Dermis microvascular lymphatic vessel endothelial cell (primary cell): ENCODE measurements around the gene ZNF503. TPM values are rescaled to one million over a fixed set of nuclear protein-coding genes. Genes with fewer than 3 reads are reported as not detected.

Experiments used
- DNase-seq, 2 donors: peaks; one replicate each; pipeline versions ENCODE4 v3.0.0 to v3.0.0-alpha.2; 2010; ENCODE audit warnings: low read depth in 2 of 2
- total RNA-seq: library from RNA; depleted of rRNA; stranded (reverse); fragments of >200 nt; gene quantifications from 2 replicates; pipeline ENCODE4 v1.2.1, GENCODE V29; 2014

The ZNF503 gene
- total RNA-seq, 1 donor from 2014 or later: 0.26 TPM

DNA sequence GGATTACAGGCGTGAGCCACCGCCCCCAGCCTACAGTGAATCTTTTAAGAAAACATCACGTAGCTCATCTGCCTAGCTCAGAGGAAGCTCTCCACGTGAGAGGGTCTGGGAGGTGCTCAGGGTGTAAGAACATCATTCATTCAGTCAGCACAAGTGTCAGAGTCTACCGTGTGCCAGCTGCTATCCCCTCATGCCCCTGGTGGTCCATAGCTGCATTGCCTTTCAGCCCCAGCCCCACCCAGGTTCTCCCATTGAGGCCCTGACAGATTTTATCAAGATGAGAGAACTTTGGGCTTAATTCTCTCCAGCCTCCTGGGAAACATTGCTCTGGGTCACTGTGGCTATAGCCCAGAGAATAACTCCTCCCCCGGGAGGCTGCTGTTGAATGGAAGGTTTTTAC is 45.1 kb downstream of the ZNF503 start:
- DNase-seq: no peak

DNA sequence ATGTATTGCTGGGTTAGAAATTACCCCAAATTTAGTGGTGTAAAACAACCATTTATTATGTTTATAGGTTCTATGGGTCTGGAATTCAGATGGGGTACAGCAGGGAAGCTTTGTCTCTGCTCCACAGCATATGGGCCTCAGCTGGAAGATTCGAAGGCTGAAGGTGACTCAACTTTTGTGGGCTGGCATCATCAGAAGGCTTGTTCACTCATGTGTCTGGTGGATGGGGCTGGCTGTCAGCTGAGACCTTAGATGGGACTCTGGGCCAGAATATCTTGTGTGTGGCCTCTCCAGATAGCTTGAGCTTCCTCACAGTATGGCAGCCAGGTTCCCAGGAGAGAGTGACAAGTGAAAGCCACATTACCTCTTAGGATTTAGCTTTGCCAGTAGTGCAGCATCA is 45.9 kb downstream of the ZNF503 start:
- DNase-seq: no peak

DNA sequence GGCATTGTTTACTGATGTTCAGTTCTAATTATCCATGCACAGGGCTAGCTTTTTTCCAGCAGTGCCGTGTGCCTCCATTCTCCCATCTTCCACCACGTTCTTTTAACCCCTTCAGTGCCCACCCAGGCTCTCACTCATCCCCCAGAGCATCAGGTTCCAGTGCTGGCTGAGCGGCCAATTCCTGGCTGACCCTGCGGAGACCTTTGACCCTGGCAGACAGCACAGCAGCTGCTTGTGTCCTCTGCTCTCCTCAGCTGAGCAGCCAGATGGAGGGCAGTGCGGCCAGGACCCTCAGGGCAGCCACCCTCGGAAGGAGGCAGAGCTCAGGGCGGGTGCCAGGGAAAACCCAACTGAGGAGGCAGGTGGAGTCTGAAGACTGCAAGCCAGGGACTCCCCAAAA is 48.4 kb downstream of the ZNF503 start:
- no peak for DNase-seq

- no peak for DNase-seq
These were observed 48.9 kb downstream of the ZNF503 start for GRCh38 chr10:75352650-75353049.

- DNase-seq: no peak
These were observed 49.9 kb downstream of the ZNF503 start for GRCh38 chr10:75351637-75352036.

DNA sequence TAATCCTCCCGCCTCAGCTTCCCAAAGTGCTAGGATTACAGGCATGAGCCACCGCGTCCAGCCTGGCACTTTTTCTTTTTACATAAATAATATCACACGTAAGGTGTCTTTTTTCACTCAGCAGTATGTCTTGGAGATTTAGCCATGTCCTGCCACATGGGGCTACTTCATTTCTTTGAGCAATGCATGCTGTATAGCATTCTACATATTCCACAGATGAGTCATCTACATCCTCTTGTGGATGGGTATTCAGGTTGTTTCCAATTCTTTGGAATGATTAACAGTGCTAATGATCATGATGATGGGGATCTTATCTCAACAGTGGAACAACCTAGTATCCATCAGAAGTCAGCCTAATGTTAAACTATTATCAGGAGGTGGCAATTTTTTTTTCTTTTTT is 50.8 kb downstream of the ZNF503 start:
- DNase-seq: no peak

Other genes with a start within 250 kb of the ZNF503 start
- gene VDAC2, start 191.0 kb downstream of the ZNF503 start, total RNA-seq: 116 and 119 TPM in 2 replicates
- gene COMTD1, start 165.8 kb downstream of the ZNF503 start, total RNA-seq: 11.1 and 15.5 TPM in 2 replicates
- 10.4 and 35.9 TPM in 2 replicates for gene LRMDA, start 29.9 kb upstream of the ZNF503 start, total RNA-seq